GM19035 (cell line): ENCODE results near the gene PDGFA.

Experiments
- ATAC-seq: cut with Tn5 transposase; IDR thresholded peaks from one replicate; pipeline ENCODE4 v1.9.1; 2021; ENCODE audit not compliant: unreplicated experiment

PDGFA gene

DNA sequence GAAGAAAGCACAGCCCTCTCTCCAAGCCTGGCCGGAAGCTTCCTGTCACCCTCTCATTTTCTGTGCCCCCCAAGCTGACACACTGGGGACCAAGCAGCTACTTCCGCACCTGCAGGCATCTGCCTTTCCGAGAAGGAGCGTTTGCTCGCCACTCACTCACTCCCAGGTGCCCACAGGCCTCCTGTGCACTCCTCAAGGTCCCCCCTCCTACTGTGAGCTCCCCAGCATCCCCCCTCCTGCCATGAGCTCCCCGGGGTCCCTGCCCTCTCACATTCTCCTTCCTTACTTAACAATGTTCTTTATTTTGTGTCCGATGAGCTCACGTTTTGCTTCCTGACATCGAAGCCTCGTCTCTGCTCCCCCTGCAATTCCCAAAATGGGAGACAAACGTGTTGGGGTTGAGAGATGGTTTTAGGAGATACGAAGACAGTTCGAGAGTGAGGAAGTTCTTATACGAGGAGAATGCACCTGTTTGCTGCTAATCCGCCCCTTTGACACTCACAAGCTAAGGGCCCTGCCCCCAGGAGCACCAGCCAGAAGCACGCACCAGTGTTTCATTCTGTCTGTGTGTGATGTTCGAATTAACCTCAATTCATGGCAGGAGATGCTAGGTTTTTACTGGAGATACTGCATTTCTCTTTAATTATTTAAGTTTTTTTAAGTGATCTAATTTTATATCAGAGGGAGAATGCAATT is 70.2 kb downstream of the PDGFA start:
- no peak for ATAC-seq

DNA sequence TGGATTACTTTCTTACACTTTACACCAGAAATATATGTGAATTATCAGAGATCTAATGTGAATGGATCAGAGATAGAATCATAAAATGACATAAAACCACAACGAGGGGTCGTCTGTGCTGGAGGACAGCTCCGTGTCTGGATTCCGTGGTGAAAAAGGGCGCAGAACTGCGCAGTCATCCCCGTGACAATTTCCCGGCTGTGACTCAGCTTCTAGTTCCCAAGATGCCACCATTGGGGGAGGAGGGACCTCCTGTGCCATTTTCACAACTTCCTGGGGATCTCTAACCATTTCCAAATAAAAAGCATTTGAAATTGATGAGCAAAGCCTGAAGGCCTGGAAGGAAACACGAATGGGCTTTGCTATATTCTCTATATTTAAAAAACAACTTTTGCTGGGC is 72.1 kb downstream of the PDGFA start:
- no peak for ATAC-seq
